Cardiac septum (tissue), 1 donor: ENCODE data around the gene SGTB. TPM values are rescaled to one million over a fixed set of nuclear protein-coding genes. Genes with fewer than 3 reads are reported as not detected.
"Not testable (repeated sequence)": the region's sequence is repeated elsewhere in the genome, so short reads cannot be mapped to it uniquely, and the experiment has no call there.

Source experiments
- DNase-seq: peaks from one replicate; pipeline ENCODE4 v3.0.0-alpha.2; 2020; ENCODE audit warnings: low spot score
- intact Hi-C: fragments of 100-400 bp; cut with DNase I; formaldehyde crosslinking; loops from one replicate; pipeline ENCODE4 v1.14.0; 2022
- total RNA-seq: library from RNA; stranded (reverse); fragmentation: NEBNext Ultra II Directional; extraction: Animal tissue kit (Norgen Biotek cat#: 25700); gene quantifications from one replicate; pipeline ENCODE4 v1.2.1, GENCODE V29; 2021
- donor health status: DM: no; HTN: no; CAD: no.

SGTB gene
- total RNA-seq, 1 donor from 2014 or later: 9.5 TPM

DNA sequence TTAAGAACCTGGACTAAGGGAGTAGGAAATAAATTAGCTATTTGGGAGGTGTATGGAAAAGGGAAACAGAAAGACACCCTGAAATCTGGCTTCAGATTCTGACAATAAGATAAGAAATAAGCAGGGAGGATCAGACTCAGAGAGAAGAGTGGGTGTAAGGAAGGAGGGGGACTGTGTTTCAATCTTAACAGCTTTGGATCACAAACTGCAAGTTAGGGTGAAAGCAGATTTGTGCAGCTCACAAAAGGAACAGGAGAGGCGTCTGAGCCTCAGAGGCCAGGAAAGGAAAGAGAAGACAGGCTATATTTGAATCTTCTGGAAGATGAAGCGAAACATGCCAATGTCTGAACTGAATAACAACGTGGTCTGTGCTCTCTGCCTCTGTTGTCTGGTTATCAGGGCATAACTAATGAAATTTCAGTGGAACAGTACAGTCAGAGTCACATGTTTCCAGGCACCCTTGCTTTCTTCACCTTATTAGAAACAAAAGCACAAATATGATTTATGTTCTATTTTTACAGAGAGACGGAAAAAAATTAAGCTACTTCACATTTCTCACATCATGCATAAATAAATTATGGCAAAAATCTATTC, 26.6 kb downstream of the SGTB start:
- DNase-seq: no peak
- intact Hi-C loops: no loop called here

DNA sequence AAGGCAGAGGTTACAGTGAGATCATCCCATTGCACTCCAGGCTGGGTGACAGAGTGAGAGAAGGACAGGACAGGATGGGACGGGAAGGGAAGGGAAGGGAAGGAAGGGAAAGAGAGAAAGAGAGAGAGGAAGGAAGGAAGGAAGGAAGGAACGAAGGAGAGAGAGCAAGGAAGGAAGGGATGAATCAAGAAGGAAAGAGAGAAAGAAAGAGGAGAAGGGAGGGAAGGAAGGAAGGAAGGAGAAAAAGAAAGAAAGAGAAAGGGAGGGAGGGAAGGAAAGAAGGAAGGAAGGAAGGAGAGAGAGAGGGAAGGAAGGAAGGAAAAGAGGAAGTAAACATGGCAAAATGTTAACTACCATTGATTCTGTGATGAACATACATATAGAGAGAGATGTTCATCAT, 28.8 kb downstream of the SGTB start:
- intact Hi-C loops: no loop called here
- DNase-seq: no peak

DNA sequence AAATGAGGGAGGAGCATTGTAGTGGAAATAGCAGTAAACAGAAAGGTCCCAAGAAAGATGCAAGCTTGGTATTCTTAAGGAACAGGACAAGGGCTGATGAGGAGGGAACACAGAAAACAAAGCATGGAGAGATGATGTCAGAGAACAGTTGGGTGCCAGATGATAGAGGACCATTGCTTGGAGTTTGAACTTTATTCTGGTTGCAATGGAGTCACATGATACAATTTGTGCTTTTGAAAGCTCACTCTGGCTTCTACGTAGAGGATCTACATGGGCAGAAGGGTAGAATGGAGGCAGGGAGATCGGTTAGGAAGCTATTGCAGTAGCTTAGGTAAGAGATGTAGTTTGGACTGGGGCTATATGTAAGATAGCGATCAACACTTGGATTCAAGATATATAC, 39.8 kb downstream of the SGTB start:
- intact Hi-C loops: no loop called here
- no peak for DNase-seq

- DNase-seq, intact Hi-C loops: not testable (repeated sequence)
These were observed 45.9 kb downstream of the SGTB start for GRCh38 chr5:65676056-65676455.

GRCh38 chr5:65674749-65675148, 47.2 kb downstream of the SGTB start:
- DNase-seq: no peak
- intact Hi-C loops: no loop called here

GRCh38 chr5:65672796-65673195, 49.1 kb downstream of the SGTB start:
- DNase-seq: no peak

DNA sequence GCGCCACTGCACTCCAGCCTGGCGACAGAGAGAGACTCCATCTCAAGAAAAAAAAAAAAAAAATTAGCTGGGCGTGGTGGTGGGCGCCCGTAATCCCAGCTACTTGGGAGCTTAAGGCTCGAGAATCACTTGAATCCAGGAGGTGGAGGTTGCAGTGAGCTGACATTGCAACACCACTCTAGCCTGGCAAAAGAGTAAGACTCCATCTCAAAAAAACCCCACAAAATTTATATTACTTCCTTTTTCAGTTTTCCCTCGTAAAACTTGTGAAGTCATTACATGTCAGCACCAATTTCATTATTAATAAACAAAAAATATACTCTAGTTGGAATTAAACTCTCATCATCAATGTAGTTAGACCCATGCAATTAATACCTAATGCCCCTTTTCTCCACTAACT, 53.2 kb downstream of the SGTB start:
- no peak for DNase-seq
- intact Hi-C loops: no loop called here

More at GRCh38 chr5:65672796-65673195, 49.1 kb downstream of the SGTB start:
- intact Hi-C loops: no loop called here

DNA sequence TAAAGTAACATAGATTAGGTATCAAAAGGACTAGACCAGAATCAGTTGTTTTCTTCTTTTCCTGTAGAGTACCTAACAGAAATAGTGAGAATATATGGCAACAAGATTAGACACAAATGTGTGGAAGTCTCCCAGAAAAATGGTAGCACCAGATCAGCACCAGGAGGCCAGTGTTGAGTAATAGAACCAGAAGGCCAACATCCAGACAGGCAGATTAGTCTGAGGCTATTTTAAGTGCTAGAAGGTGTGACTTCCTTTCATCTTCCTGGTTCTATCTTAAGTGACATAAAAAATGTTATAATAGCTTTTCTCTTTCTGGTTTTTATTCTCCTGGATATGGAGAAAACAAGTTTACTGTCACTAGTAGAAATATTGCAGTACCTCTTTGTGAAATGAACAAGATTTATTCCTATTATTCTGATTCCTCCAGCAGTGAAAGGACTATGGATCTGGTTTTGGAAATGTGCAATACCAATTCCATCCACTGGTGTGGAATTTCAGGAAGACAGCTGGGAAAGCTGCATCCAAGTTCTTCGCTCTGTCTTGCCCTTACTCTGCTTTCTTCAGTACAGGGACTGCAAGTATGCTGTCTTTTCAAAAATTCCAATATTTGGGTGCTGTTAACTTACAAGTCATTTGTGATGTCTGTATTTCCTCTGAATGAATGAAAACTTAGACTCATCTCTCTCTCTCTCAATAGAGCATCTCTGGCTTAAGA, 57.9 kb downstream of the SGTB start:
- no peak for DNase-seq
- intact Hi-C loops: no loop called here

DNA sequence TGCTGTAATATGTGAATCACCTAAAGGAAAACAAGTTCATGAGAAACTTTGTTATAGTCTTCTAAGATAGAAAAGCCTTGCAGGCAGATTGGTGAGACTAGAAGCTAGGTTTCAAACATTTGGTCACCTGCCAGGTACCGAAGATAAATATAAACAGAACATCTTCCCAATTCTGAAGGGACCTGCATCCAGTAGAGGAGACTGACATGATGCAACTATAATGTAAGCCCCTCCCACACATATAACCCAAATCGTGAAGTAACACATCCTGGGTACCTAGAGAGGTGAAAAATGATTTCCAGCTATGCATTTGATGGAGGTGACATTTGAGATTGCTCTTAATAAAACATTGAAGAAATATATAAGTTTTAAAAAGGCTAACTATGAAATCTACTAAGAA, 67.2 kb downstream of the SGTB start:
- intact Hi-C loops: no loop called here
- no peak for DNase-seq

GRCh38 chr5:65651144-65651543, 70.8 kb downstream of the SGTB start:
- DNase-seq: no peak
- intact Hi-C loops: no loop called here

- intact Hi-C loops: no loop called here
- no peak for DNase-seq
These were observed 74.0 kb downstream of the SGTB start for GRCh38 chr5:65647941-65648340.

DNA sequence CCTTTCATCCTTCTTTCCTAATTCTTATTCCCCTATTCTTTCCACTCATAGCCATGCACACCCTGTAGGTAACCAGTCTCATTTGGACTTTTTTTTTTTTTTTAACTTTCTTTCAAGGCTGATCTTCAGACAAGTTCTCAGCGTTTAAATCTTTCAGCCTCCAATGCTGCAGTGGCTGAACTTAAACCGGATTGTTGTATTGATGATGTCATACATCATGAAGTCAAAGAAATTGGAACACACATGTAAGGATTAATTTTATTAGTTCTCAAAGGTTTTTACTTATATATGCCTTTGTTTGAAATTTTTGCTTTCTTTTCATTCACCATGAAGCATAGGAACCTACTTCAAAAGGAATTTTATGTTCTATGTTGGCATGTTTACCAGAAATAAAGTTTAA, 75.0 kb downstream of the SGTB start:
- intact Hi-C loops: no loop called here
- DNase-seq: no peak

GRCh38 chr5:65640240-65640639, 81.7 kb downstream of the SGTB start:
- DNase-seq: no peak
- intact Hi-C loops: no loop called here

GRCh38 chr5:65630981-65631380, 90.9 kb downstream of the SGTB start:
- no peak for DNase-seq
- intact Hi-C loops: no loop called here

GRCh38 chr5:65625743-65626142, 96.2 kb downstream of the SGTB start:
- intact Hi-C loops: no loop called here
- DNase-seq: no peak

- intact Hi-C loops: loop anchor here (5.0 kb wide), 1 partner anchor 63 kb away; the partner anchor contains the start of genes CENPK and PPWD1
- peak; percentile 88 for DNase-seq
These were observed 97.0 kb downstream of the SGTB start, which contains the start of the genes SHLD3 and TRAPPC13 for GRCh38 chr5:65624571-65625555. SHLD3 (plus strand) TSS chr5:65625027; CDS start chr5:65629588, 4,561 bp downstream. TRAPPC13 (plus strand) TSS chr5:65625027; CDS start chr5:65625061, 34 bp downstream.

DNA sequence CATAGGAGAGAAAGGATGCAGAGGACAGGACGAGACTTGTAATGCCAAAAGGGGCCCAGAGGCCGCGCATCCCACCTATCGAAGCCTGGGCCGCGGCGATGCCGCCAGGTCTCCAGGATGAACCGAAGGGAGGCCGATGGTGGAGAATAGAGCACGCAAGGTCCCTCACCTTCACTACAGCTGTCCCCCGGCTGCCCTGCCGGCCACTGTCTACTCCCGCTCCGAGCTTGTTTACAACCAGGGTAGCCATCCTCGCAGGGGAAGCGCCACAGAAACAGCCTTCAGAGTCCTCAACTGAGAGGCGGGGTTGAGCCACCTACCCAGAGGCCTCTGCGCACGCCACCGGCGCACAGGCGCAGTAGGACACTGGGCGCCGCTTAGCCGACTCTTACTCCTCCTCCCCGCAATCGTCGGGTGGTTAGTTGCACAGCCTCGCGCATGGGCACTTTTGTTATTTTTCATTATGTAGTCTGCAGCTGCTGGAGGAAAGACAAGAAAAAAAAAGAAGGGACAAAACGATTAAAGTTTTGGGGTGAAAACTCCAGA, 97.8 kb downstream of the SGTB start, which contains the start of gene TRIM23:
Gene TRIM23, minus strand, starts transcription at position 309 of the 546 bp plus-strand sequence. Its CDS starts 59 bp downstream, at position 250.
- DNase-seq: peak; percentile 96
- intact Hi-C loops: loop anchor here (5.0 kb wide), 1 partner anchor 62 kb away; the partner anchor contains the start of genes CENPK and PPWD1

DNA sequence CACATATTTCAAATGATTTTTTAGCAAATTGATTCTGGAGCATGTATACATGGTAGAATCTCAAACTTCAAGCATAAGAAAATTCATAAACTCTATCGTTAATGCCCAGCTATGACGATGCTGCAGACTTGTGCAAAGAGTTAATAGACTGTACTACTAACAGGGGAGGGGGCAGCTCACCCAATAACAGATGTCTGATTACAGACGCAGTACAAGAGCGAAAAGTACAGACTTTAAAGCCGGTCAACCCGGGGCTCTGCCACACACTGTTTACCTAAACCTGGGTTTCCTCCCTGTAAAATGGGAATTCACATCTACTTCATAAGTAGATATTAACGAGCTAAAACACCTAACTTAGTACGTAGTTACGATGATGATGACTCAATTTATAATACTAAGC, 98.4 kb downstream of the SGTB start:
- no peak for DNase-seq
- intact Hi-C loops: loop anchor here (5.0 kb wide), 1 partner anchor 61 kb away; the partner anchor contains the start of genes CENPK and PPWD1

DNA sequence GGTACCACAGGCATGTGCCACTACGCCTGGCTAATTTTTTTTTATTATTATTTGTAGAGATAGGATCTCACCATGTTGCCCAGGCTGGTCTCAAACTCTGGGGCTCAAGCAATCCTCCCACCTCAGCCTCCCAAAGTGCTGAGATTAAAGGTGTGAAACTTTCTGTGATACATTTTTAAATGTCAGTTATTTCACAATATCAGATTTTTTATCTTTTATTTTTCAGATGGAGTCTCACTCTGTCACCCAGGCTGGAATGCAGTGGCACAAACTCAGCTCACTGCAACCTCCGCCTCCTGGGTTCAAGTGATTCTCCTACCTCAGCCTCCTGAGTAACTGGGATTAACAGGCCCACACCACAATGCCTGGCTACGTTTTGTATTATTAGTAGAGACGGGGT, 99.9 kb downstream of the SGTB start:
- not testable (repeated sequence) for DNase-seq
- intact Hi-C loops: loop anchor here (5.0 kb wide), 1 partner anchor 60 kb away; the partner anchor contains the start of genes CENPK and PPWD1
